Measurements from ENCODE around the gene LRGUK.

The LRGUK gene

DNA sequence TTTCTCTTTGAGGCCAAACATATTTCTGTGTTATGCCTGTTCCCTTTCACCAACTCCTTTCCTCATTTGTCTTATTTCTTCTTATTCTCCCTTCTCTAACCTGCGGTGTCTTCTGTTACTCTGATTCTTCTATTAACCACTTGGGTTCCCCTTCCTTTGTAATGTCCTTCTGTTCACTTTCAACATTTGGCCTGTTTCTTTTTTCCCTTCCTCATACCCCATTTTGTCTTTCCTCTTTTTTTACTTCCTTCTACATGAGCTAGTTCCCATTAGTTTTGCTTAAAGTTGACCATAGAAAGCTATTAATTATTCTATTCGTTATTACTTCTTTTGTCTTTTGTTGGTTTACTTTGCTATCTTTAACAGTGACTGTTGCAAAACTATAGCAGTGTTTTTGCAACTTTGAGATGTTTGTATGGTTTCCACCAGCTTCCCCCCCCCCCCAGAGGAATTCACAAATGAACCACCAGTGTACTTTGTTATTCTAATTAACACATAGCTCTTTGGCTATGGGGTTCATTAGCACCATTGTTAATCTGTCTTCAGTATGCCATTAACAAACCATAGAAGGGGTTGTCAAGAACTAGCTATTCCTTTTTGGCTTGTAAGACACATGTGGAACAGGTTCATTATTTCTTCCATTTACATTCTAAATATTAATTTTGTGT is 2.9 kb downstream of the LRGUK start:
- DNase-seq, result no peak

DNA sequence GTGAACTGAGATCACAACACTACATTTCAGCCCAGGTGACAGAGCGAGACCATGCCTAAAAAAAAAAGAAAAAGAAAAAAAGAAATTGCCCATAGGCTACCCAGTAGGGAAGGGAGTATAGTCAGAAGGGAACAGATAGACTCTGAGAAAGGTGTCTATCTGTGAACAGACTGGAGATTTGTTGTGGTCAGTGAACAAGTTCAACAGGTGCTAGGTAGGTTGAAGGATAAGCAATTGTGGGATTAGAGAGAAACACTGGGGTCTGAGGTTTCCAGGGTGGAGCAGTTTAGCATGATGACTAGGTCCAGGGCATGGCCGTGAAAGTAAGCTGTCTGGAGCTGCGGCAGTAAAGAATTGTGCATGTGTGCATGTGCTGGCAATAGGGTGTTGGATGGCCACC is 6.9 kb downstream of the LRGUK start:
- DNase-seq, result no peak

DNA sequence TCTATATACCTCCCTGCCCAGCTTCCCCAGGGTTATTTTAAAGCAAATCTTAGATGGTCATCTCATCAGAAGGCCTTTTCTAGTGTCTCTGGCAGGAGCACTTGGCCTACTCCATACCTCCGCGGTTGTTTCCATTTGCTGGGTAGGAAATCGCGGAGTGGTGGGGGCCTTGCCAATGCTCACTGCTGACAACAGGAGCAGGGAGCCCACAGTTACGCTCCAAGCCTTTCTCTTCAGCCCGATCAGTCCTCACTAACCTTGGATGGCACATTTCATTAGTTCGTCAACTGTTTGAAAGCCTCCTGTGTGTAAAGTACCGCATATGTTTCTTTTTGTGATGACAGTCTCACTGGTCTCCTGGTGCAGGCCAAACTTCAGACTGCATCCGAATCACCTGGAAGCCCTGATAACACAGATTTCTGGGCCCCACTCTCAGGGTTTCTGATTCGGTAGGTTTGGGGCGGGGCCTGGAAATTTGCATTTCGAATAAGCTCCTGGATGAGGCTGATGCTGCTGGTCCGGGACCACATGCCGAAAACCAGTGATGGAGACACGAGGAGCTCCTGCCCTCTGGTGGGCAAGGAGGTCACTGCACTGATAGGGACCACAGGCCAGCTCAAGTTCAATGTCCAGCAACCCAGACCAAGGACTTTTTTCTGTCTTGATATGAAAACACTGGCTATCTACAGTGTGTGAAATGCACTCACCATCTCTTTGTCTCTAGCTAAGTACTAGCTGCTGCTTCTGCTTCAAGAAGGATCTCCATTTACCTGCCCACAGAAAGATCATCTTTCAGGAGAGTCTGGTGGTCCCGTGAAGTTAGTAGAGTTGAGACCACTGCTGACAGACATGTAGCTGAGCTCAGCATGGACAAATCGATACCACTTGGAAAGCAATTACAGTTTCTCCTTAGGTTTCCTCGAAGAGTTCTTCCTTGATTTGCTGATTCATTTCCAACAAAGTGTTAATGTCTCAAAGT is 14.0 kb downstream of the LRGUK start:
- DNase-seq, result no peak

DNA sequence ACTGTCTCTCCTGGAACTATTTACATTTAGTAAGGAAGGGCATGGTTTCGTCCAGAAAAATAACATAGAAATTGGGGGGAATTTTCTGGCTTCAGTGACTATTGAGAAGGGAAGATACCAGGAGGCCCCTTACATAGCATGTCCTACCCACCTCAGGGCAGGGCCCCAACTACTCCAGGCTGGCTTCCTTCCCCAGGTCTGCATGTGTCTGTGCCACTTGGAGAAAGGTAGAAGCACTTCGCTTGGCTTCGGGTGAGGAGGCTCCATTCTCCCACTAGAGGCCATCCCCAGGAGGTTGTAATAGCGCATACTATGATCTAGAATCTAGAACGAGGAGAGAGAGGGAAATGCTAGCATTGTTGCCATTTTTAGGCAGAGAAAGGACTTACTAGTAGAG is 14.7 kb downstream of the LRGUK start:
- DNase-seq, result no peak

DNA sequence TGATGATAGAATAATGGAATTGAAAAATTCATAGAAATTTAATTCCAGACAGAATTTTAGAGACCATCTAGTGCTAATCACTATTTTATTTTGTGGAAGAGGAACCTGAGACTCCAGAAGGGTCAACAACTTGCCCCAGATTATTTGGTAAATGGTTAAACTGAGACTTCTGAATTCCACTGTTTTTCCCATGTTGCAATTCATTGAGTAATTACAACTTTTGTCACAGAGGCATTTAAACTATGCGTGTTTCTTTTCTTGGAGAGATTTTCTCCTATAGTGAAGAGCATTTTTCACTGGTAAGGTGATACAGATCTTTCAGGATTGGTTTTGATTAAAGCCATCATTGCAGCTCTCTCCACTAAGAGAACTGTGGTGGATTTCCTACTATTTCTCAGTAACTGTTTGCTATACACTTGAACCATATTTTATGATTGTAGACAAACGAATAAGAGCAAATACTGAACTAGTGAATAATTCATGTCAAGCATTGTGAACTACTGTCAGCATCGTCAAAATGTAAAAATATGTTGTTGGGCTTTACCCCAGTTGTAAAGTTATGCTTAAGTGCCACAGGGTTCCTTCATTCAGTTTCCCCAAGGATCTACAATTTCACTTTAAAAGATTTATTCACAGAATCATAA is 26.5 kb downstream of the LRGUK start:
- no peak for DNase-seq

DNA sequence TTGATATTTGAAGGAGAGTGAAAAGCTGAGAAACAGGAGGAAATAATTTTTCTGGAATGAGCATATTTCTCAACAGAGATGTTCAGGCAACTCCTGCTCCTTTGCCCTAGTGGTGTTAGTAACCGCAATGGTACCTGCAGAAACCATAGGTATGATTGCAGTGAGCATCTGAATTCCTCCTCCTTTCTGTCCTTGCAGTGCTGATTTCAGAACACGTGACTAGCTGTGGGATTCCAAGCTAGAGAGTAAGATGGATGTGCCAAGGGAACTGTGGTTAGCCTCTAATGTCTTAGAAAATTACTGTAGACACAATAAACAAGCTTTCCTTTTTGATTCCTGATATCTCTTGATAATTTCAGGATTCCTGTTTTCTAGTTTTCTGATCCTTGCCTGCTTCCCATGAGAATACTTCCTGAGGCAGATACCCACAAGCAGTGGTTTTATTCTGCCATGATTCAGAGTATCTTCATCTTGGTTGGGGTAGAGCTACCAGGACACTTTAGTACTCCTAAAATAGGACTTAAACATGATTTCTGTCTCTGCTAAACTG is 27.5 kb downstream of the LRGUK start:
- no peak for DNase-seq

DNA sequence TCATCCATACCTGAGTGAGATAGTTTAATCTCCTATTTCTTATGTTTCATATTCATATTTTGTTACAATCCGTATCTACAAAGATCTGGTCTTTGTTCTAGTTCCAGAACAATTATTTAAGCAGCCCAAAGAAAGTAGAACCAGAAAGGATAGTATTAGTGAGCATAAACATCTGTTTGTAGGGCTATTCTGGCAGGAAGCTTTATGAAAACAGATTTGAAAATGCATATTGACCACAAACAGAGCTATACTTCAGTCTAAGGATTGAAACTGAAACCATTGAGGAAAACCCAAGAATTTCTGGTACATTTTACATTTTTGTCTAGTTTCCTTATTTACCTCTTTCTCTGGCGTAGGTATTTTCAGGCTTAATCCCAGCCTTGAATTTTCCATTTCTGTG is 28.1 kb downstream of the LRGUK start:
- no peak for DNase-seq

DNA sequence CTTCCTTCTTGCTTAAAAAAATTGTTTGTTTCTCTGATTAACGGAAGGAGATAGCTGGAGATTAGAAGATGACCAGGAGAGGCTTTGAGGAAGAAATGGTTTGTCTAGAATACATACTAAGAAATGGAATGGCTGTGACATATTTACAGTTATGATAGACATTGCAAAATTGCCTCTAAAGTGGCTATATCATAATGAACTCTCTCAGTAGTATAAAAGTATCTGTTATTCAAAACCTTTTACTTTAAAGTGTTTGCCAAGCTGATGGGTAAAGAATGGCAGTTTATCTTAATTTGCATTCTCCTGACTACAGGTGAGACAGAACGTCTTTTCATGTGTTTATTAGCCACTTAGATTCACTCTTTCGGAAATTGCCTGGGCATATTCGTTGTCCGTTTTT is 28.7 kb downstream of the LRGUK start:
- DNase-seq, result no peak

DNA sequence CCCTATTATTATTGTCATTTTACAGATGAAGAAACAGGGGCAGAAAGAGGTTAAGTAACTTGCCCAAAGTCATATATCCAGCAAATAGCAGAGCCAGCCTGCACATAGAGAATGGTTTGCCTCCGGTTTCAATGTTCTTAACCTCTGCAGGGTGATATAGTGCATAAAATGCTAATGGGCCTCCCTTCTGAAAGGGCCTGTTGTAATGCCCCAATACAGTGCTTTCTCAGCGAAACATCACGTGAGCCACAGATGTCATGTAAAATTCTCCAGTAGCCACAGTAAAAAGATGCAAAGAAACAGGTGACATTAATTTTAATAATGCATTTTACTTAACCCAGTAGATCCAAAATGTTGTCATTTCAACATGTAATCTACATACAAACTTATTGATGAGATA is 38.1 kb downstream of the LRGUK start:
- DNase-seq, result no peak

DNA sequence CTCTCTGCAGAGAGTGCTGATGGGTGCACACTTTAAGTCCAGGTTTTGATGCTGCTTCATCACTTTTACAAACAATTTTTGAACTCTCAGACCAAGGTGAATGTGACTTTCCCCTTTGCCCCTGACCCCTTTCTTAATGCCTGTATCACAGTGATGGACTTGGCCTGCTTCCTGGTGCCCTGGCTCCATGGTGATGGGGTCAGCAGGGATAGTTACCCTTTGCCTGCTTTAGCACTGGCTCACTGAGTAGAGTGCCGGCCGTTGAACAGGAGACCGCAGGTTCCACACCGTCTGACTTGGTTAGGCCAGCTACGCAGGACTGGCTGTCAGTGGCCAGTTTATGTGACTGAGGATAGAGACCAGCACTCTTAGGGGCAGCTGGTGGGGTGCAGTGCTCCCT is 40.1 kb downstream of the LRGUK start:
- DNase-seq, result no peak

DNA sequence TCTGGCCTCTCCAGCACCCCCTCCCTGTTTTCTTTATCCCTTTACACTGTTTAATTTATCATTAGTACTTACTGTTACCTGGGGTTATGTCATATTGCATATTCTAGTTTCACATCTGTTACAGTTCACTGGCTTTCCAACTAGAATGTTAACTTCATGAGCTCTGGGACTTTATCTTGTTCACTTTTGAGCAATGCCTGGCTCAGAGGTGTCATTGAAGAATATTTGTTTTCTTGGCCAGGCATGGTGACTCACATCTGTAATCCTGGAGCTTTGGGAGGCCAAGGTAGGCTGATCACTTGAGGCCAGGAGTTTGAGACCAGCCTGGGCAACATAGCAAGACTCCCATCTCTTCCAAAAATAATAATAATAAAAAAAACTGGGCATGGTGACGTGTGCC is 40.7 kb downstream of the LRGUK start:
- DNase-seq, result no peak

DNA sequence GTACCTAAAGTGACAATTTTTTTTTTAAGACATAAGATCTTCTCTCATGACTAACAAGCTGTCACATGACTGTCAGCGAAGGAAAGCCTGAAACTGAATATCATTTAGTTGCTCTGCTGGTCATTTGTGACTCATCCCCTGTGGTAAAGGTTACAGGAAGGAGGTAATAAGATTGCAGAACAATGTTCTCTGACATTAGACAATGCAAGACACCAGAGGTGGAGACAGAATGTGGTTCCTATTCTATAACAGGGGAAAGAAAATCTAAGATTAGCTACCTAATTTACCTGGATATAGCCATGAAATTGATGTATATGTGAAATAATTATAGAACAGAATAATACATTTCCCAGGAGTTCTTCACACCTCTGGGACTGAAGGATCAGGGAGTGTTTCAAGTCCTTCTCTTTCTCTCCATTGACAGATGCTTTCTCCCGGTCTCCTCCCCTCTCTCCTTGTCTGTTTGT is 47.7 kb downstream of the LRGUK start:
- no peak for DNase-seq

DNA sequence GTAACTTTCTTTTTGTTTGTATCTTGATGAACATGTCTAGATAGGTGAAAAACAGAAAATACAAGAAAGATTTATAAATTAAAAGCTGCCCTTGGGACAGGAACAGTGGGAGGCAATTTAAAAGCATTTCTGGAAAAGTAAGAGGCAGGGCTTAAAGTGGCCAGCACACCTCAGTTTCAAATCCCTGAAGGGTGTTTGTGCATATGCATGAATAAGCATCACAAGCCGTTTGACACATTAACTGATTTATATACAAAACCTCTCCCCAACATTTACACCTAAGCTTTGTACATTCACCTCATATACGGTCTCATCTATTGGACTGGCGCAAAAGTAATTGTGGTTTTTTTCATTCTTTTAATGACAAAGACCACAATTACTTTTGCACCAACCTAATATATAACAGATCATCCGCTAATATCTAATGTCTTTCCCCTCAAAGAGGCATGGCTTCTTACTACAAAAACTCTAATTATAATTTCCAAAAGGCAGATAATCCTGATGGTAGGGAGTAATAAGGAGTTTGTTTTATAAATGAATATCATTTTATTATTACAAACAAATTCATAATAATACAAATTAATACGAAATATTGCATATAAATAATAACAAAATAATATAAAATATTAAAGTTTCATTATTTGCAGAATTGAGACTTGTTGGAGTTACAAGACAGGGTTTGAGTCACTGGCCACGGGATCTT is 48.3 kb downstream of the LRGUK start:
- no peak for DNase-seq

DNA sequence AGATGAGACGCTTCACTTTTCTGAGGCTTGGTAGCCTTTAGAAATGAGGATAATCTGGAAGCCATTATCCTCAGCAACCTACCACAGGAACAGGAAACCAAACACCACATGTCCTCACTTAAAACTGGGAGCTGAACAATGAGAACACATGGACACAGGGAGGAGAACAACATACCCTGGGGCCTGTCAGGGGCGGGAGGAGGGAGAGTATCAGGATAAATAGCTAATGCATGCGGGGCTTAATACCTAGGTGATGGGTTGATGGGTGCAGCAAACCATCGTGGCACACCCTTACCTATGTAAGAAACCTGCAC is 48.9 kb downstream of the LRGUK start:
- no peak for DNase-seq

DNA sequence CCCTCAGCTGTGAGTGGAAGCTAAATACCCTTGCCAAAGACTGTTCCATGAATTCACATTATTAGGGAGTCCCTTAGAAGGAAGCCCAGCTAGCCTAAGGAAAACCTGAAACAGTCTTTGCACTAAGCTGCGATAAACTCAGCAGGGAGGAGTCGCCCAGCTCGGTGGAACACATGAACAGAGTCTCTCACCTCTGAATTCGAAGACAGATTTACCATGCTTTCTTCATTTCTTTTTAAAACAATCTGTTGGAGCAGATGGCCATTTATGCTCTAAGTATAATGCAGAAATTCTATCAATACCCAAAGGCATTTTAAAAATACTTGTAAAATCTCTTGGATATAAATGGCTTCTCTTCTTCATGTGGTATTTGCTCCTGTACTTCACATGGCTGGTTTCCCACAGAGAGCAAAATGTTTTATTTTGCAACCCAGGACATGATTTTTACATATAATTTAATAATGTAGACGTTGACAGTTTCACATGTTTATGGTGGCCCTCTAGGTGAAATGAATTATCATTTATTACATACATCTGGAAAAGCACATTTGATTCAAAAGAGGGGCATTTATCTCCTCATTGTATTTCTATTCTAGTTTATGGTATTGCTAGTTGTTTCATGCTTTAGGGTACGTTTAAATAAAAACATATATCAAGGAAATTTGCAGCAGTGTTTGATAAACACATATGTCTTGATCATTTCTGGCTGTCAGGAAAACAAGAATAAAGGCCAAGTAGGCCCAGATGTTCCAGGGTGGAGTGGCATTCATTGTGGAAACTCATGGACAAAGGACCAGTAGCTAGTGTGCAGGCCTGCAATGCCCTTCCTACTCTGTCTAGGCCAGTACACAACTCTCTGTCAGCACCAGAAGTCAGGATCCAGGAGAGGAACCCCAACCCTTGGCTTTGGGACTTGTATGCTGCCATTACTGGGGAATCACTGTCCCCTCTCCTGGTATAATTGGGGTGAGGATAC is 52.2 kb downstream of the LRGUK start:
- no peak for DNase-seq

DNA sequence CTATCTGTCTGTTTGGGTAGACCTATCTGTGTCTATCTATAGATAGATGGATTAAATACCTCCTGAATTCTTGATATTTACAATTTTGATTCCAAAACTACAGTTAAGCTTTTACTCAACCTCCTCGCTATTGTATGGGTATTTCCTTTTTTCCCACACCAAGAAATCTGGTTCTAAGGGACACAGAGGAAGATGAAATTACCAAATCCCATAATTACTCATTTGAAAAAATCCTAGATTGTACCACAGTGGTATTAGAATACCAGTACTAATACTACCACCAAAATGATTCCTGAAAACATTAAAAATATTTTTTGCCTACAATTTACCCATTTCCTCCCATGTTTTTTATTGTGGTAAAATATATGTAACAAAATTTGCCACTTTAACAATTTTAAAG is 53.2 kb downstream of the LRGUK start:
- DNase-seq, result no peak

DNA sequence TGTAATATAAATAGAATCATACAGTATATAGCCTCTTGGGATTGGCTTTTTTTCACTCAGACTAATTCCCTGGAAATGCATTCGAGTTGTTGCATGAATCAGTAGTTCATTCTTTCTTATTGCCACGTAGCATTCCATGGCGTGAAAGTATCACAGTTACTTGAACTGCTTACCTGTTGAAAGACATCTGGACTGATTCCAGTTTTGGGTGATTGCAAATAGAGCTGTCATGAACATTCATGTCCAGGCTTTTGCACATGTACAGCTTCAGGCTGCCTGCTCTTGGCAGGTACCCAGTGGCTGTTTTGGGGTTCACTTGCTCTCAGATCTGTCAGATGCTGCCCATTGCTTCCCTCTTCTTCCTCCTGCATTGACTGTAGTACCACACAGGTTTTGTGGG is 54.9 kb downstream of the LRGUK start:
- DNase-seq, result no peak

DNA sequence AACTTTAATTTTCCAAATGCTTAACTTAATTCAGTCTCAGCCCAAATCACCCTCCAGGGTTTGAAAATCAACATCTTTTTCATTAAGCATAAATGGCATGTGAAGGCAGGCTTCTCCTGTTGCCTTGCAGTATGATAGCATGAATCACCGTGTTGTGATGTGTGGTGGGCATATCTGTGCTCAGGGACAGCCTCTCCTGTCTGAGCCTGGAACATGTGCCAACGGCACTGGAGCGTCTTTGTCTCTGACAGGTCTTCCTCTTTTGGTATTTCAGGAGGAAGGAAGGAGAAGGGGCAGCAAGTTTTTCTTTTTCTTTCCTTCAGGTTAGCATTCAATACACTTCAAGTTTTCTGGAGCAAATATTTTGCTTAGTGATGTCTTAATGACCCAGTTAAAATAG is 57.6 kb downstream of the LRGUK start:
- DNase-seq, result no peak

DNA sequence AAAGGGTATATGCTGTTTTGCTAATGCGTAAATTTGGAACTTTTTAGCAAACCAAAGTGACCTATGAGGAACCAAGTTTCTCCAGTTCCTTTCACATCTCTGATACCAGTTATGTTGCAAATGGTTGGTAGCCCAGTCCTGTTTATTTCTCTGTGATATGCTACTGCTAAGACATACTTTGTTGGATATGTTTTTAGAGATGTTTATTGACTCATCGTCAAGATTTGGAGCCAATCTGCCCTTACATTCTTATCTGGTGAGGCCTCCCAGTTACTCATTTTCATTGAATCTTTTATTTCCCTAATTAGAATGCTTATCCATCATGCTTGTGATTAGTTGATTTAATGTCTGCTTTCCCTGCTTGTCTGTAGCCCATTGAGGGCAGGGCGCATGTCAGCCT is 58.9 kb downstream of the LRGUK start:
- DNase-seq, result no peak

DNA sequence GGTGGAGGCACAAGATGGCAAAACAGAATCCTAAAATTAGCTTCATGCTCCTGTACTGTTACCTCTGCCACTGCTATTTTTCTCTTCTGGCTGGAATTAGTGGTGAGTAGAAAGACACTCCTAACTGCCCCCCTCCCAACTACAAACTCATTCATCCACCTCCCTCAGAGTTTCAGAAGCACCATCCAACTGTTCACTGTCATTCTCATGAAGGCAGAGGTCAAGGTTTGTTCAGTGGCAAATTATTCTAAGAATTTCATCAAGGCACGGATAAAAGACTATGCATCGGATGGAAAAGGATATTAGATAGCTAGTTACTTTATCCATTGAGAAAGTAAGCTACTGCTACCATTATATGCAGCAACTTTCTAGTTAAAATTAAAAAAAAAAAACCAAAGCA is 59.7 kb downstream of the LRGUK start:
- no peak for DNase-seq

DNA sequence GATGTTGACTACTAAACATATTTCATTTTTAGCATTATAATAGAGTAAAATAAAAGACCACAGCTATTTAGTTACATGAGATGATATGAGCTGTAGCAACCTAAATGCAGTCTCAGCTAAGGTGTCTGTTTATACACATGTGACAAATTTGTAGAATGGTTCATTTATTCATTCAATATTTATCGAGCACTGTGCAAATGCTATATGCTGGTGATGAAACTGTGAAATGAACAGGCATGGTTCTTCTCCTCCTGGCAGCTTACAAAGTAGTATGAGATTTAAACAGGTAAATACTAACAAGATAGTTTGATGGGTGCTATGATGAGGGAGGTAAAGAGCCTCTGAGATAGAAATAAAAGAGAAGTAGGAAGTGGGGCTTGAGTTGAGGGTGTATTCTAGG is 60.8 kb downstream of the LRGUK start:
- no peak for DNase-seq

DNA sequence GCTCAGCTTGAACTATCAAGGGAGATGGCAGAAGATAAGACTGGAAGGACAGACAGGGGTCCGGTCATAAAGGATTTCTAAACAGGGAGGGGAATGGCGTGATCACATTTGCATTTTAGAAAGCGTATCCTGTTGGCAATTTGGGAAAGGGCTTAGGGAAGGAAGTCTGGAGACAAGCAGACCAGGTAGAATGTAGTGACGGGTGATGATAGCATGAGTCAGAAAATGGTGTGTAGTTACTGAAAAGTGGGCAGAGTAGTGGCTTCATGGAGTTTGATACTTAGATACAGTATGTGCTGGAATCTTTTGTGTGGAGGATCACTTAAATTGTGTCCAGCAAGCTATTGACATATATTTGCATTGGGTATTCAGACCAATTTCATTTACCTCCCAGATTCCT is 61.2 kb downstream of the LRGUK start:
- no peak for DNase-seq

Measured in NCI-H2029 treated with DMSO at 0.1 percent for 48 hours (cell line).